ENCODE measurements around the gene CDHR1. TPM values are rescaled to one million over a fixed set of nuclear protein-coding genes. Genes with fewer than 3 reads are reported as not detected.
"Not testable (repeated sequence)": the region's sequence is repeated elsewhere in the genome, so short reads cannot be mapped to it uniquely, and the experiment has no call there.

Gene CDHR1
- total RNA-seq, 1 experiment from 2014 or later, result 5.0 TPM

GRCh38 chr10:84179059-84179710, 15.2 kb upstream of the CDHR1 start (continued):
- TF ChIP-seq AFF4 (CRISPR knock-in tag; IDR thresholded peaks at IDR 0.05; ENCODE audit: borderline replicate concordance) (no peak), GTF2I (CRISPR knock-in tag; conservative IDR thresholded peaks at IDR 0.05) (no peak), FOXK1 (CRISPR knock-in tag; IDR thresholded peaks at IDR 0.05) (no peak)

GRCh38 chr10:84180386-84180785, 14.0 kb upstream of the CDHR1 start:
- H3K27me3 Mint-ChIP-seq (ENCODE audit: low read depth); H3K4me1 Mint-ChIP-seq; CTCF ChIA-PET; DNase-seq (ENCODE audit: low spot score); POLR2A ChIA-PET; ATAC-seq; H3K27ac Mint-ChIP-seq; H3K4me3 Mint-ChIP-seq: not testable (repeated sequence)
- Mint-ChIP-seq H3K36me3 (peaks cover 10% of the 10 kb centered on the region), H3K9me3 (peaks cover 16% of the 10 kb centered on the region)

DNA sequence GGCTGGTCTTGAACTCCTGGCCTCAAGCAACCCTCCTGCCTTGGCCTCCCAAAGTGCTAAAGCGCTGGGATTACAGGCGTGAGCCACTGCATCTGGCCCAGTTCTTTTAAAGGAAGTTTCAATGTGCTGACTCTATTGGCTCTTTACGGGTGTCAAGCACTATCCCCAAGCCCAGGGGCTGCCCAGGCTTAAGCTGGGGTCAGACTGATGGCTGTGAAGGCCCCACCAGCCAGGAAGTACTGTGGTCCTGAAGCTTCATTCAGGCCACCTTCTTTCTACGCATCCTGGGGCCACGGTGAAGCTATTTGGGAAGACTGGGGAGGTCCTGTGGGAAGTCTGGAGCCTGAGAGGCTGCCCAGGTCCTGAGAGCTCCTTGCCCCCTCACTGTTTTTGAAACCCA, 12.7 kb upstream of the CDHR1 start:
- POLR2A ChIA-PET, result no interaction called here
- TF ChIP-seq, protein P1, sequence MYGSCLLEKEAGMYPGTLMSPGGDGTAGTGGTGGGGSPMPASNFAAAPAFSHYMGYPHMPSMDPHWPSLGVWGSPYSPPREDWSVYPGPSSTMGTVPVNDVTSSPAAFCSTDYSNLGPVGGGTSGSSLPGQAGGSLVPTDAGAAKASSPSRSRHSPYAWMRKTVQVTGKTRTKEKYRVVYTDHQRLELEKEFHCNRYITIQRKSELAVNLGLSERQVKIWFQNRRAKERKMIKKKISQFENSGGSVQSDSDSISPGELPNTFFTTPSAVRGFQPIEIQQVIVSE (CRISPR knock-in tag; IDR thresholded peaks at IDR 0.05; ENCODE audit: borderline replicate concordance), result no peak
- TF ChIP-seq, protein P2, sequence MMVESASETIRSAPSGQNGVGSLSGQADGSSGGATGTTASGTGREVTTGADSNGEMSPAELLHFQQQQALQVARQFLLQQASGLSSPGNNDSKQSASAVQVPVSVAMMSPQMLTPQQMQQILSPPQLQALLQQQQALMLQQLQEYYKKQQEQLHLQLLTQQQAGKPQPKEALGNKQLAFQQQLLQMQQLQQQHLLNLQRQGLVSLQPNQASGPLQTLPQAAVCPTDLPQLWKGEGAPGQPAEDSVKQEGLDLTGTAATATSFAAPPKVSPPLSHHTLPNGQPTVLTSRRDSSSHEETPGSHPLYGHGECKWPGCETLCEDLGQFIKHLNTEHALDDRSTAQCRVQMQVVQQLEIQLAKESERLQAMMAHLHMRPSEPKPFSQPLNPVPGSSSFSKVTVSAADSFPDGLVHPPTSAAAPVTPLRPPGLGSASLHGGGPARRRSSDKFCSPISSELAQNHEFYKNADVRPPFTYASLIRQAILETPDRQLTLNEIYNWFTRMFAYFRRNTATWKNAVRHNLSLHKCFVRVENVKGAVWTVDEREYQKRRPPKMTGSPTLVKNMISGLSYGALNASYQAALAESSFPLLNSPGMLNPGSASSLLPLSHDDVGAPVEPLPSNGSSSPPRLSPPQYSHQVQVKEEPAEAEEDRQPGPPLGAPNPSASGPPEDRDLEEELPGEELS (CRISPR knock-in tag; IDR thresholded peaks at IDR 0.05), result no peak
- no peak for TF ChIP-seq TCF7 (CRISPR knock-in tag; IDR thresholded peaks at IDR 0.05; ENCODE audit: low read depth)
- no peak for TF ChIP-seq NFATC4 (CRISPR knock-in tag; IDR thresholded peaks at IDR 0.05)
- no peak for TF ChIP-seq FOXP1 (CRISPR knock-in tag; IDR thresholded peaks at IDR 0.05; ENCODE audit: borderline replicate concordance)
- TF ChIP-seq KAT7 (CRISPR knock-in tag; IDR thresholded peaks at IDR 0.05; ENCODE audit: borderline replicate concordance), result no peak
- no peak for TF ChIP-seq ERG (CRISPR knock-in tag; IDR thresholded peaks at IDR 0.05)
- no peak overlapping the region for H3K27ac Mint-ChIP-seq
- H3K4me3 Mint-ChIP-seq, result no peak overlapping the region
- CTCF ChIA-PET, result interaction anchor here (1.4 kb wide), 1 partner anchor 34 kb away, joined by 4 read pairs; no protein-coding TSS in a partner anchor
- ATAC-seq (no peak), DNase-seq (ENCODE audit: low spot score) (no peak)
- peaks cover 10% of the 10 kb centered on the region for H3K36me3 Mint-ChIP-seq
- H3K27me3 Mint-ChIP-seq (ENCODE audit: low read depth), result peaks cover 5% of the 10 kb centered on the region
- no peaks in the 10 kb centered on the region for H3K4me1 Mint-ChIP-seq
- H3K9me3 Mint-ChIP-seq, result peaks cover 16% of the 10 kb centered on the region

- no peaks in the 10 kb centered on the region for H3K4me1 Mint-ChIP-seq
- peaks cover 10% of the 10 kb centered on the region for H3K36me3 Mint-ChIP-seq
- no peak overlapping the region for H3K4me3 Mint-ChIP-seq
- TF ChIP-seq ZNF232 (CRISPR knock-in tag; IDR thresholded peaks at IDR 0.05), result no peak
- TF ChIP-seq, protein P3, sequence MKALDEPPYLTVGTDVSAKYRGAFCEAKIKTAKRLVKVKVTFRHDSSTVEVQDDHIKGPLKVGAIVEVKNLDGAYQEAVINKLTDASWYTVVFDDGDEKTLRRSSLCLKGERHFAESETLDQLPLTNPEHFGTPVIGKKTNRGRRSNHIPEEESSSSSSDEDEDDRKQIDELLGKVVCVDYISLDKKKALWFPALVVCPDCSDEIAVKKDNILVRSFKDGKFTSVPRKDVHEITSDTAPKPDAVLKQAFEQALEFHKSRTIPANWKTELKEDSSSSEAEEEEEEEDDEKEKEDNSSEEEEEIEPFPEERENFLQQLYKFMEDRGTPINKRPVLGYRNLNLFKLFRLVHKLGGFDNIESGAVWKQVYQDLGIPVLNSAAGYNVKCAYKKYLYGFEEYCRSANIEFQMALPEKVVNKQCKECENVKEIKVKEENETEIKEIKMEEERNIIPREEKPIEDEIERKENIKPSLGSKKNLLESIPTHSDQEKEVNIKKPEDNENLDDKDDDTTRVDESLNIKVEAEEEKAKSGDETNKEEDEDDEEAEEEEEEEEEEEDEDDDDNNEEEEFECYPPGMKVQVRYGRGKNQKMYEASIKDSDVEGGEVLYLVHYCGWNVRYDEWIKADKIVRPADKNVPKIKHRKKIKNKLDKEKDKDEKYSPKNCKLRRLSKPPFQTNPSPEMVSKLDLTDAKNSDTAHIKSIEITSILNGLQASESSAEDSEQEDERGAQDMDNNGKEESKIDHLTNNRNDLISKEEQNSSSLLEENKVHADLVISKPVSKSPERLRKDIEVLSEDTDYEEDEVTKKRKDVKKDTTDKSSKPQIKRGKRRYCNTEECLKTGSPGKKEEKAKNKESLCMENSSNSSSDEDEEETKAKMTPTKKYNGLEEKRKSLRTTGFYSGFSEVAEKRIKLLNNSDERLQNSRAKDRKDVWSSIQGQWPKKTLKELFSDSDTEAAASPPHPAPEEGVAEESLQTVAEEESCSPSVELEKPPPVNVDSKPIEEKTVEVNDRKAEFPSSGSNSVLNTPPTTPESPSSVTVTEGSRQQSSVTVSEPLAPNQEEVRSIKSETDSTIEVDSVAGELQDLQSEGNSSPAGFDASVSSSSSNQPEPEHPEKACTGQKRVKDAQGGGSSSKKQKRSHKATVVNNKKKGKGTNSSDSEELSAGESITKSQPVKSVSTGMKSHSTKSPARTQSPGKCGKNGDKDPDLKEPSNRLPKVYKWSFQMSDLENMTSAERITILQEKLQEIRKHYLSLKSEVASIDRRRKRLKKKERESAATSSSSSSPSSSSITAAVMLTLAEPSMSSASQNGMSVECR (CRISPR knock-in tag; IDR thresholded peaks at IDR 0.05; ENCODE audit: borderline replicate concordance), result no peak
- ChIA-PET POLR2A (no interaction called here), CTCF (interaction anchor here (0.5 to 1.6 kb wide), 2 partner anchors 37 to 158 kb away, joined by 3 to 9 read pairs; no protein-coding TSS in a partner anchor)
- DNase-seq (ENCODE audit: low spot score) (no peak), ATAC-seq (peak; percentile 55)
- no peak overlapping the region for H3K27ac Mint-ChIP-seq
- peaks cover 16% of the 10 kb centered on the region for H3K9me3 Mint-ChIP-seq
- peaks cover 5% of the 10 kb centered on the region for H3K27me3 Mint-ChIP-seq (ENCODE audit: low read depth)
Observed at GRCh38 chr10:84184517-84184916, 9.8 kb upstream of the CDHR1 start.

Data from WTC11 (cell line).